ENCODE data around the gene NCOA3.

GRCh38 chr20:47577314-47577713 is 75.6 kb downstream of the NCOA3 start:
- TF ChIP-seq CTCF (conservative IDR thresholded peaks at IDR 0.05 in 1 of 2, IDR thresholded peaks at IDR 0.05 in 1 of 2; ENCODE audit: low read depth in 1 of 2, low read length in 2 of 2) (no peak), EZH2 (IDR thresholded peaks at IDR 0.05; ENCODE audit: low read length, missing control alignments) (no peak)
